GM19099 (cell line): ENCODE data around the gene CPNE6.

ENCODE experiments used
- POLR2A ChIP-seq: IDR thresholded peaks from 3 replicates; pipeline ENCODE4 v1.6.1; 2011; ENCODE audit warnings: low read depth; ENCODE audit not compliant: insufficient read length; ENCODE audit errors: extremely low read depth

Gene CPNE6

DNA sequence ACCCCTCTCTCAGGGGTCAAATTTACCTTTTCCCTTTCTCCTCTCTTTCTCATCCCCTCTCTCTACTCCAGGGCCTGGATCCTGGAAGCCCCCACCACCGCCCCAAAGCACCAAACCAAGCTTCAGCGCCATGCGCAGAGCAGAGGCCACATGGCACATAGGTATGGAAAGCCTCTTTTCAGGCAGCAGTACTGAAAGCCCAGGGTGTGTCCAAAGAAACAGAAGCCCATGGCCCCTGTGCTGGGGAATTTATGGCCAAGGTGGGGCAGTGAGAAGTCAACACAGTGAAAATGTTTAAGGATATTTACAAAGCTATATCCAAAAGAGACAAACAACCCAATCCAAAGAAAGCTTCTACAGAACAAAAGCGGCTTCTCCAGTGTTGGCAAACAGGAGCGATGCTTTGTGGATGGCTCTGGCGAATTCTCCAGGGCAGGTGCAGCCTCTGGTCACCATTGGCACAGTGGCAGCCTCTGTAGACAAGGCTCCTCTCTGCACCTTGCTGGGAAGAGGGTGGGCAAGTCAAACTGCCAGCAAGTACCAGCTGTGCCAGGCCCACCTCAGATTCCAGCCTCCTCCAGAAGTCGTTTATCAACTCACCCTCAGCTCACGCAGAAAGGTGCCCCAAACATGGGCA, 4.7 kb upstream of the CPNE6 start:
- no peak for TF ChIP-seq POLR2A

DNA sequence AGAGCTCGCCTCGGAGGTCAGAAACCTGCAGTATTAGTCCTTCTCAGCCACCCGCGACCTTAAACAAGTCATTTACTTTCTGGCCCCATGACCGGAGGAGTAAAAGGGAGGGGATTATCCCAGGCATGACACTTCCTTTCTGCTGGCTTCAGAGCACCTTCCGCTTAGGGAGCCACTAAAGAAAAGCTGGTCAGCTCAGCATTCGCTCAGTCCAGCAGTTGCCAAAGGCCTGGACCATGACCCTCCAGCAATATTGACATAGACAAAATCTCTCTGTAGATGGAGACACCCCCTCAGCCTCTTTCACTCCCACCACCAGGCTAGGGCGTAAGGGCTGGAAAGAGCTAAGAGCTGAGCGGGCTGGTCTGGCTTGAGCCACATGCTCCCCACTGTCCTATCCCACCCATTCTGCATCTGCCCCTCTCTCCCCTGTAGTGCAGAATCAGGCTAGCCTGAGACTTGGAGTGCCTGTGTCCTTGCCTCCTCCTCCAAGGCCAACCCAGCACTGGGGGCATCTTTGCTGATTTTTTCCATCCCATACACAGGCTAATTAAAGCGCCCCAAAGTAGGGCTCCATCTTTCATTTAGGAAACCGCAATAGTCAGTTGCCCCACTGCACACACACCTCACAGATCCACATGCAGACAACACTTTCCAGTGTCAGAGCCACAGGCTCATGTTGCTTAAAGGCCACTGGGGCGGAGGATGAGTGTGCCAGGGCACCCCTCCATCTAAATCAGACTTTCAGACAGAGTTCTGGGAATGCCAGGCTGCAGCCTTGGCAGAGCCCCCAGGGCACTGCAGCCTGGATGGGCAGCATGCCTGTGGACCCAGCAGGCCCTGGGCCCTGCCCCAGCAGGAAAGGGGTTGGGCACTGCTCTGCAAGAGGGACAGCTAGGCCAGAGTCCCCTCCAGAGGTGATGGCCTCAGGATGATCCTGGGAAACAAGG, 4.0 kb upstream of the CPNE6 start:
- no peak for TF ChIP-seq POLR2A

DNA sequence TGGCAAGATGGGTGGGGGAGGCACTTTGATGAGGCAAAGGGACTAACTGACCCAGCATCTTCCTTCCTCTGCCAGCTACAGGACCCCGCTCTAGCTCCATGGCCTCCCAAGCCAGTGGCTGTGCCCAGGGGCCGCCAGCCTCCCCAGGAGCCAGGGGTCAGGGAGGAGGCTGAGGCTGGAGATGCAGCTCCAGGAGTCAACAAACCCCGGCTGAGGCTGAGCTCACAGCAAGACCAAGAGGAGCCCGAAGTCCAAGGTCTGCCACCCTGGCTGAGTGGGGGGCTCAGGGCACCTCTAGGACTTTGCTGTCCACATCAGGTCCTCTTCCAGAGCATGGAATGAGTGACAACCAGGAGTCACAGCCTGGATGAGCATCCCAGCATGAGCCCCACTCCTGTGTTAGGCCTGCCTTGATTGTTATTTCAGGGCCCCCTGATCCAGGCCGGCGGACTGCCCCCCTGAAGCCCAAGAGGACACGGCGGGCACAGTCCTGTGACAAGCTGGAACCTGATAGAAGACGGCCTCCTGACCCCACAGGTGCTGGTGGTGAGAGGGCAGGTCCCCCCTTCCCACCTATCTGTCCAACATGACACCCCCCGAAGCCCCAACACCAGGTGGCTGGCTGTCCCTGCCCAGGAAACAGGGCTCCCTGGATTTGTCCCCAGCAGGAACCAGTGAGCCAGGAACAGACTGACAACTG, 2.5 kb upstream of the CPNE6 start:
- TF ChIP-seq POLR2A = no peak

DNA sequence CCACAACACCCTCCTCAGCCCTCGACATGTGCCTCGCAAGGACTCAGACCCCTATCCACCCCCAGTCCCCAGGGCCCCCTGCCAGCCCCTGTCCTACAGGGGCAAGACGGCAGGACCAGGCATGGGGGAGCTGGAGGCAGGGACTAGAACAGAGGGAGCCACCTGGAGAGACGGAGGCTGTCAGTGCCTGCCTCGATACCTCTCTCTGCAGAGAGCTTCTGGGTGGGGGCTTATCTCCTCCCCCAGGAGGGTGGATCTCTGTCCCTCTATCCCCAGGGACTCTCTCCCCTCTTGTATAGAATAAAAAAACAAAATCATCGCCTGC, 2.0 kb upstream of the CPNE6 start:
- TF ChIP-seq POLR2A = no peak

DNA sequence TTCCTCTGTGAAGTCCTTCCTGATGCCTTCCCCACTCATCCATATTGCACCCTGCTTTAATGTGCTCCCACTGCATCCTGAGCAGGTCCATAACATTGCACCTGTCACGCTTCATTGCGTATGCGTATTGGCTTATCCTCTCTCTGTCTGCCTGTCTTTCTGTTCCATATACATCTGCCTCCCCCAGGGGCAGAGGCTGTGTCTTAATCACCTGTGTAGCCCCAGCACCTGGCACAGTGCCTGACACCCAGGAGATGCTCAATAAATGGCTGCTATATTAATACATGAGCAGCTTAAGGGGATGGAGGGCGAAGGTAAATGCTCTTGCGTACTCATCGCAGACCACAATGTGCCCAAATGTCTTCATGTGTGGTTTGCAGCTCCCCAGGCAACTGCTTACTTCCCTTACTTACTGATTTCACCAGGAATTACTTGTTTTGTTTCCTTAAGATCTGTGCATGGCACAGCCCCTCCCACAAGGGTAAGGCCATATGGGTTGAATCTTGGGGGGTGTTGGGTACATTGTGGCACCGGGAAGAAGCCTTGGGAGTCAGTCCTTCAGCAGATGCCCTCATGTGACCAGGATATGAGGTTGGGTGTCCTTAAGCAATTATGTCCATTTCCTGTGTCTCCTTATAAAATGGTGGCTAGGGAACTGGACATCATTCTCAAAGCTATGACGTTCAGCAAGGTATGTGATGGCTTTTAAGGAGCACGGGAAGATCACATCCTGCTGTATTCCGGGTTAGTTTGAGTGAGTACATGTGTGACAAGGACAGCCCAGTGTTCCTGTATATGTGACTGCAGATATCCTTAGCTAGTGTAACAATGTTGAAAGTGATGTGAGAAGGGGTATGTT, 848 bp upstream of the CPNE6 start:
- TF ChIP-seq POLR2A = no peak

DNA sequence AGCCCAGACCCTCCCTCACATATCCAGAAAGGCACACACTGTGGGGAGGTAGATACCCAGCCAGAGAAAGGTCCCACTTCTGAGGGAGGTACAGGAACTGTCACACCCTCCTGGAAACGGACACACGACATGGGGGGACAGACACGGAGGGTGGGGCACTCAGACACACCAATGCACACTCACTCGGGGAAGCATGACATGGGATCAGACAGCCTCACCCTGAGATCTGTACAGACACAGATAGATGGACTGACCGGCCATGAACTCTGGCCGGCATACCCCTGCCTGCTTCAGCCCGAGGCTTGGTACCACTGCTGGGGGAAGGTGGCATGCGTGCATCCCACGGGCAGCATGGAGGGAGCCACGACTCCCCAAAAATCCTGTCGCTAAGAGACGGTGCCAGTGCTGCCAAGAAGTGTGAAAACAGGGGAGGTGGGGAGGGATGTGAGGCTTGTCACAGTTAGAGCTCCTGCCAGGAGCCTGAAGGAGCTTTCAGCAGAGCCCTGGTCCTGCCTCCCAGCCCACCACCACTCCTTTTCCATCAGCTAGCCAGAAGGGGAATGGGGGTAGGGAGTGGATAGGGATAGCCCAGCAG, 571 bp downstream of the CPNE6 start:
- no peak for TF ChIP-seq POLR2A

DNA sequence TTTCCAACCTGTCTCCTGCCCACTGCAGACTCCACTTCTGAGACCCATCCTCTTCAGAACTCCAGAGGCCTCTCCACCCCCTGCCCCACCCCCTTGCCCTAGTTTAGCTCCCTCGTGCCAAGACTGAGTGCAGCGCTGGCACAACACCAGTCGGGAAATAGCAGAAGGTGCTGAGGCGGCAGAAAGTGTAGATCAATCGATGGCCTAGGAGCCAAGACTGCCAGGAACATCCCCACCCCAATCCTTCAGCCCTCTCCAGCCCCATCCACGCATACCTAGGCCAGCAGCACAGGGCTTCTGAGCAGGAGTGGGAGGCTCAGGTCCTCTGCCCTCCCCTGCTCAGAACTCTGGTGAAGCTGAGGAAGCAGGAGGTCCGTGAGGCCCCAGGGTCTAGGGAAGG, 1.1 kb downstream of the CPNE6 start:
- no peak for TF ChIP-seq POLR2A

DNA sequence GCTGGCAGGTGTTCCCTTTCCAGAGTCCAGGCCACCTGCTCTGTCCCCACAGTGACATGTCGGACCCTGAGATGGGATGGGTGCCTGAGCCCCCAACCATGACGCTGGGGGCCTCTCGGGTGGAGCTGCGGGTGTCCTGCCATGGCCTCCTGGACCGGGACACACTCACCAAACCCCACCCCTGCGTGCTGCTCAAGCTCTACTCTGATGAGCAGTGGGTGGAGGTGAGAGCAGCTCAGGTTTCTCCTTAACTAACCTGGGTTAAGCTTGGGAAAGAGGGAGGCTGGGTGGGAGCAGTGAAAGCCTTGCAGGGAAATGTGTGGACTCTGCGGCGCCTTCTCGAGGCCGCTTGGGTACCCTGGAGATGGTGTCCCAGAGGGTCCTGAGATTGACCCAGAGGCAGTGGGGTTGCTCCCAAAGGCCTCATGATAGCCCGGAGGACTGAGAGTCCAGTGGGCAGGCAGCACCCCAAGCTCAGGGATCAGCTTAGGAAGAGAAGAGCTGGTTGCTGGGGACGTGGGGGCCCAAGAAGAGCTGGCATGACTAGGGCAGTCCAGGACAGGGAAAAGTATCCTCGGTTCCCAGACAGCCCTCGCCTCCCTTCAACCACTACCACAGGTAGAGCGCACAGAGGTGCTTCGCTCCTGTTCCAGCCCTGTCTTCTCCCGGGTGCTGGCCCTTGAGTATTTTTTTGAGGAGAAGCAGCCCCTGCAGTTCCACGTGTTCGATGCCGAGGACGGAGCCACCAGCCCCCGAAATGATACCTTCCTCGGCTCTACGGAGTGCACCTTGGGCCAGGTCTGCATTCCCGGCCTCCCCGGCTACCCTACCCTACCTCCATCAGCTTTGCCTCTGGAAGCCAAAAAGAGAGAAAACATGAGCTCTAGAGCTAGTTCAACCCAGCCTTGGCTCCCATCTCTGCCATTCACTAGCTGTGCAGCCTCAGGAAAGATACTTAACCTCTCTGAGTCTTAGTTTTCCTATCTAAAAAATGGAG, 1.8 kb downstream of the CPNE6 start:
- TF ChIP-seq POLR2A = no peak

DNA sequence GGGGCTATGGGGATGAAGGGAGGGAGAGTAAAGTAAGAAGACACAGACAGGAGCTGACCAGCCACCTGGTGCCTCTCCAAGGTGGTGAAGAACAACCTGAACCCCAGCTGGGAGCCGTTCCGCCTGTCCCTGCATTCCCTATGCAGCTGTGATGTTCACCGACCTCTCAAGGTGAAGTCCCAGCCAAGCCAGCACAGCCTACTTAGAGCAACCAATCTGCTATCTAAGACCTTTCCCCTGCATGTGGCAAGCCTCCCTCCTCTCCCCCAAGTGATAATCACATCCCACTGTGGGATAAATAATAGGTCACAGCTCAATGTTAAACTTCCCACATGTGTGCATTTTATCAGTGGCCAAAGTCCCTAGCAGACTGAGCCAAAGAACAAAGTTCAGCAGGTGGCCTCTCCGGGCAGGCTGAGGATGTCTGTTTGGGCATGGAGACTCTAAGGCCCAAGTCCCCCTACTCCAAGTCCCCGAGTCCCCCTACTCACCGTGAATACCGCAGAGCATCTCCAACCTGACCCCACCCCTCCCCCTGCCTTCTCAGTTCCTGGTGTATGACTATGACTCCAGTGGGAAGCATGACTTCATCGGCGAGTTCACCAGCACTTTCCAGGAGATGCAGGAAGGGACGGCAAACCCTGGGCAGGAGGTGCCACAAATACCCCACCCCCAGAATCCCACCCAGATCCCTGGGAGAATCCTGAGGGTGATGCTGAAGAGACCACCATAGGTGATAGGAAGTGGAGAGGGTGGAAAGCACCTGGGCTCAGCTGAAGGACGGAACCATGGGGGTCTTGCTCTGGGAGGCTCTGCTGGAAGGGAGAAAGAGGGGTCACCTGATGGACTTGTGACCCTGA, 3.5 kb downstream of the CPNE6 start:
- no peak for TF ChIP-seq POLR2A

DNA sequence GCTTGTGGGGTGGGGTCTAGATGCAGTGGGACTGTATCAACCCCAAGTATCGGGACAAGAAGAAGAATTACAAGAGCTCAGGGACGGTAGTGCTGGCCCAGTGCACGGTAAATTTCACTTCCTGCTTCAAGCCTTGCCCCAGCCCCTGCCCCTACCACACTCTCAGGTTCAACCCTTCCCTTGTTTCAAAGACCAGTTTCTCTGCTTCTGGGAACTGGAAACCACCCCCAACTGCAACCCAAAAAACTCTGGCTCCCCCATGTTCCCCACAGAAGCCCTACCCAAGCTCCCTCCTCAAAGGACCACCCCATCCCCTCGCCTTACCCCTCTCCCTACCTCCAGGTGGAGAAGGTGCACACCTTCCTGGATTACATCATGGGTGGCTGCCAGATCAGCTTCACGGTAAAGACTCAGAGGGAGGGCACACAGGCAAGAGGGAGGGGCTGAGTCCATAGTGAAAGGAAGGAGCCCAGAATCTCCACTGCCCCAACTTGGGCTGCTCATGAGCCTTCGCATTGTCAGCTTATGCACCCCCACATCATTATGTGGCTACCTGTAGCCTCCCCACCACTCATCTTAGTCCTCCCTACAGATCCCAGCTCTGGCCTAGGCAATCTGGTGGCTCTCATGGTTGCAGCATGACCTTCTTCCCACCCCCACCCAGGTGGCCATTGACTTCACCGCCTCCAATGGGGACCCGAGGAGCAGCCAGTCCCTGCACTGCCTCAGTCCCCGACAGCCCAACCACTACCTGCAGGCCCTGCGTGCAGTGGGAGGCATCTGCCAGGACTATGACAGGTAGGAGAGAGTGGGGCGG, 4.3 kb downstream of the CPNE6 start:
- TF ChIP-seq POLR2A = no peak

DNA sequence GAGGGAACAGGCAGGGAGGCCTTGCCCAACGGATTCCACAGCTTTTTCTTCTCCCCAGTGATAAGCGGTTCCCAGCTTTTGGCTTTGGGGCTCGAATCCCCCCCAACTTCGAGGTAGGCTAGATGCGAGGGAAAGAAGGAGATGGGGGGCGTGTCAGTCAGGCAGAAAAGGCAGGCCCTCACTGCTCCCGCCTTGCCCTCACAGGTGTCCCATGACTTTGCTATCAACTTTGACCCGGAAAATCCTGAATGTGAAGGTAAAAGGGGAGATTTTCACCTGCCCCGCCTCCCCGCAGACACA, 4.9 kb downstream of the CPNE6 start:
- no peak for TF ChIP-seq POLR2A

DNA sequence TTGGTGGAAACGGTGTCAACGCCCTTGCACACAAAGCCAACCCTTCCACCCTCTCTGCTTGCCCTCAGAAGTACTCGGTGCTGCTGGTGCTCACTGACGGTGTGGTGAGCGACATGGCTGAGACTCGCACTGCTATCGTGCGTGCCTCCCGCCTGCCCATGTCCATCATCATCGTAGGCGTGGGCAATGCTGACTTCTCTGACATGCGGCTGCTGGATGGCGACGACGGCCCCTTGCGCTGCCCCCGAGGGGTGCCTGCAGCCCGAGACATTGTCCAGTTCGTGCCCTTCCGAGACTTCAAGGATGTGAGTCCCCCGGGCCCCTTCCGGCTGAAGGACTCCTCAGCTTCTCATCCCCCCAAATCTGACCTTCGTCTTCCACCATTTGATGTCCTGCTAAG, 5.7 kb downstream of the CPNE6 start:
- no peak for TF ChIP-seq POLR2A
